Activated CD4-positive, alpha-beta T cell treated with anti-CD3 and anti-CD28 coated beads for 48 hours (primary cell): ENCODE measurements around the gene CMSS1.

Experiments used
- DNase-seq: peaks from one replicate; pipeline ENCODE4 v3.0.0-alpha.2; 2020

CMSS1 gene

DNA sequence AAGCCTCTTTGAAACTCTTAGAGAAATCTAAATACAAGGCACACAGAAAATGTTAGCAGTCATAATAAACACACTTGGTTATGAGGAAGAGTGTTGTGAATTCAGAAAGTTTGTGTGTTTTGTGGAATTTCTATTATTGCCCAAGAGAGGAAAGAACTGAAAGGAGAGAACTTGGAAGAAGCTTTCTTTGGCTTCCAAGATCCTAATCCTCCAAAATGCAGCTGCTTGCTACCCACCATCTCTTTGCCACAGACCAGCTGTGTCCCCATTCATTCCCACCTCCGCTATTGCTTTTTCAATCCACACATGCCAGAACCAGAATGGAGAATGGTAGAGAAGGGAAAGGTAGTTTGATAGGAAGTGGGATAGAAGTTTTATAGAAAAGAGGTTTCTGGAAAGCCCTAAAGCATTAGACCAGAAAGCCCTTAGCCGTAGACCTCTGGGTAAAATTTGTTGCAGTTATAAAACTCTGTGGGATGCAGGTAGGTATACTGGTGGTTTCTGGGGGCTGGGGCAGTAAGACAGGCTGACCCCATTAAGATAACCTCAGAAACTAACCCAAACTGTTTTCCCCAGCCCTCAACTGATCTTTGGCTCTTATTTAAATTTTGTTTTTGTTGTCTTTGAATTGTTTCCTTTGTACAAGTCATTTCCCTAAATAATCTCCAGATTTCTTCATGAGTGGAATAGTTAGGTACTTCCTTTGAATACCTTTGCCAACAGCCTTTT, 188.2 kb downstream of the CMSS1 start:
- no peak for DNase-seq

DNA sequence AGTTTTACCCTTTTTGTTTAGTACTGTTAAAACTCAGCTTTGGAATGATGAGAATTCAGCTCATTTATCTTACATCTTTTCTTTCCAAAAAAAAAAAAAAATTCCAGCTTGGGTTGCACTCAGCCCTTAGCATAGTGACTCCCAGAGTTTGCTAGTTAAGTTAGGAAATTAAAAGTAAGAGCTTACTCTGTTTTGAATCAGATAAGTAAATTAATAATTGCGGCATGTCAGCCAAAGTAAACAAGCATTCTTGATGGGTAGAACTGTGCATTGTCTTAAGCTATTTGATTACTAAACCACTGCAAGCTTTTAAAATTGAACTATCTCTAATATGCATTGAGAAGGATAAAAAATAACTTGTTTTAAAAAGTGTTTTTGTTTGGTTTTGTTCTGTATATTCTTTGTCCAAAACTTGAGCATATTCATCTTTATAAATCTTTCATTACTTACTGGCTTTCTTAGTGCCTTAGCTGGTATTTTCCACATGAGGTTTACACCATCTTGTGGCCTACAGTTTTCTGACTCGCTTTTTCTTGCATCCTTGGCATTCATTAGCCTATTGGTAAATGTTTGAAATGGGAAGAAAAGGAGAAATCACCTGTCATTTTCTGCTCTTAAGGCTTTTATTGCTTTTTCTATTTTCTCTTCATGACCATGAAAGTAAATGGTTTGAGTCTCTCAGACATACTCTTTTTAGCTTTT, 189.1 kb downstream of the CMSS1 start:
- DNase-seq = no peak

DNA sequence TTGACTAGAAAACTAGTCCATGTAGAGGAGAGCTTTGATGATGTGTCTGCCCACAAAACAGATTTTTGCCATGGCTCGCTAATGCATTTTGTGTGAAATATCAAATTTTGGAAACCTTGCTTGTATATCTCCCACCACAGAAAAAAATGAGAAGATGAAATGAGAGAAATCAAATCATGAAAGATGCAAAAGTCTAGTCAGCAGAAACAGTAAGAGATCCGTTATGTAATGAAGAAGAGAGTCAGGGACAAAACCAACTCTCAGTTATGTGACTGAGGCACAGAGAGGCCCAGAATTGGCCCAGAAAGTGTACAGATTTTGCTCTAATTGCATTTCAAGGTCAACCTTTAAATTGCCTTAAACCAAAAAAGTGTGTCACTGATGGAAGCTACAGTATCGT, 189.7 kb downstream of the CMSS1 start:
- DNase-seq = no peak

DNA sequence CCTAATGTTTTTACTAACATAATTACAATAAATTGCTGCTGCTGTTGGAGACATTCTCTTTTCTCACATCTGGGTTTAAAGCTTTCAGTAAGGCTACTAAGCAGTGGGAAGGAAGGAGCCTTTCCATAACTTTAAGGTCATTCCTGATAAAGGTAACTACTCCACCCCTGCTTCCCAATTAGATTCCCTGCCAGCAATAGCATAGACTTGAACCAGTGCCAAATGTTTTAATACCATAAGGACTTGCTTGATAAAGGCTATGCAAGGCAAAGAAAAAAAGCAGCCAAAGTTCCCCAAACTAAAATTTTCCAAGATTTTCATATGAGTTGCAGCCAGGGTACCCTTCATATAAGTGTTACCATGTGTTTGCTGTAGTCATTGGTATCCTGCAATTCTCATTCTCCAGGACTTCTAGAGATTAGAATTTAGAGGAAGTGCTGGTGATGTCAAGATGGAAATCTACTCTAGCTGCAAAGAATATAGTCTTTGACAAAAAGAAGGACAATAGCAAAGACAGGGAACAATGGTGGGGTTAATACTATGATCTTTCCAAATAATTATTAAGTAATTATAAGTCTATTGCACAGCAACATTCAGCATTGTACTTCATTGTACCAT, 190.5 kb downstream of the CMSS1 start:
- DNase-seq = no peak

DNA sequence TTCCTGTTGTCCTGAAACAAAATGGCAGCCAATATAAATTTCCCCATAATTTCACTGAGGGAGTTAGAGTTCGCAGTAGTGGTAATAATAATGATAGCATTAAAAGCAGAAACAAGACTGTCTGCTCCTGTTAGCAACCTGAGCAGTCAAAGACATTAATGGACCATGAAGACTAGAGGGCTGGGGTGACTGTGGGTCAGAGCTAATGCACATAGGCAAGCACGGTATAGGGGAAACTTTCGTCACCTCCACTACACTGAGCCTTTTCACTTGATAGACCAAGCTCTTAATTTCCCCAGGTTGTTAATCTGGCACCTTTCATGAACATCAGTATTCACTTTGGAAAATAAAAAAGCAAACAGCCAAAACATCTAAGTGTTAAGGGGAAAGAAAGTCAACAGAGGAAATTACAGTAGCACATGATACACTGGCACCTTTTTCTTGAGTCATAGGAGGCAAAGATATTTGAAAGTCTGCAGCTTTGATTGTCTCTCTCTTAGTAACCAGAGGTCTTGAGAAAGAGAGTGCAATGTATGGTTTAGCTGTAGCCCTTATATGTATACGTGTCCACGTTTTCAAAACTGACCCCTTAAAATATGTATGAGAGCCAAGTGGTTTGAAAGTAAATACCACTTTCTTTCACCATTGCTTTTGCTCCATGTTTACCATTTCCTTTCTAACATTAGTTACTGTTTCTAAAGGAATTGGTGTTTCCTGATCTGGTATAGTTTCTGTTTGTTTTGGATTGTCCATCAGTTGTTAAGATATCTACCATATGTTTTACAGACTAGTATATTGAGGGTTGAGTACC, 191.8 kb downstream of the CMSS1 start:
- no peak for DNase-seq

DNA sequence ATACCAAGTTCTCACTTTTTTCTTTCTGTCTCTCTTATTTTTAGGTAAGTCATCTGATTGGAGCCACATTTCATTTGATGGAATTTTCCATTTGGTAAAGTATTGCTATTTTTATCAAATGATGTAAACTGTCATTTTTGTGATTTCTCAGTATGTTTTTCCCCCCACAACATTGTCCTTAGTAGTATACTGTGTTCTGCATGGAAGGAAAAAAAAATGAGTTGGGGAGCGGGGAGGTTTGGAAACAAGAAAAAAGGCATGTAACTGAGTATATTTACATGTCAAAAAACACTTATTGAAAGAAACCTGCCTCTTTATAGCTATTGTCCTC, 192.4 kb downstream of the CMSS1 start:
- DNase-seq = no peak

DNA sequence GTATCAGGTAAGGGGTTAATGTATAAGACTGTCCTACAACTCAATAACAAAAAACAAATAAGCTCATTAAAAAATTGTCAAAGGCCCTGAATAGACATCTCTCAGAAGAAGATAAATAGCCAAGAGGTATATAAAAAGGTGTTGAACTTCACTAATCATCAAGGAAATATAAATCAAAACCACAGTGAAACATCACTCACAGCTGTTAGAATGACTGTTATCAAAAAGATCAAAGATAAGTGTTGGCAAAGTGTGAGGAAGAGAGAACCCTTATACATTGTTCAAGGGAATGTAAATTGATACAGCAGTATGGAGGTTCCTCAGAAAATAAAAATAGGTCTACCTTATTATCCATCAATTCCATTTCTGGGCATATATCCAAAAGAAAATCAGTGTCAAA, 201.1 kb downstream of the CMSS1 start:
- no peak for DNase-seq

DNA sequence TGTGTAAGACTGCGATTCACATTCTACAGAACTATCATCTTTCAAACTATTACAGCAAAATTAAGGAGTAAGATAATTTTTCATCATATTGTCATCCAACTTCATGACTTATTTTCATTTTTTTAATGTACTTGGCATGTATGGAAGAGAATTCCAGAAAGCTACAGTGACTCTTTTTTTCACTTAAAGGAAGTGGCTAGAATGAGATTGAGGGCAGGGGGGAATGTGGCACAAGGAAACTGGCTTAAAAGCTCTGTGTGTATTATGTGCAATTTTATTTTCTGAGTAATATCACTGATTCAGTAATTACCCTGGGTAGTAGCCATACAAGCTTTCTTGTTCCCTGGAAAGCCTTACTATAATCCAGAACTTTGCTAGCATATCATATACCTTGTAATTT, 202.1 kb downstream of the CMSS1 start:
- no peak for DNase-seq

DNA sequence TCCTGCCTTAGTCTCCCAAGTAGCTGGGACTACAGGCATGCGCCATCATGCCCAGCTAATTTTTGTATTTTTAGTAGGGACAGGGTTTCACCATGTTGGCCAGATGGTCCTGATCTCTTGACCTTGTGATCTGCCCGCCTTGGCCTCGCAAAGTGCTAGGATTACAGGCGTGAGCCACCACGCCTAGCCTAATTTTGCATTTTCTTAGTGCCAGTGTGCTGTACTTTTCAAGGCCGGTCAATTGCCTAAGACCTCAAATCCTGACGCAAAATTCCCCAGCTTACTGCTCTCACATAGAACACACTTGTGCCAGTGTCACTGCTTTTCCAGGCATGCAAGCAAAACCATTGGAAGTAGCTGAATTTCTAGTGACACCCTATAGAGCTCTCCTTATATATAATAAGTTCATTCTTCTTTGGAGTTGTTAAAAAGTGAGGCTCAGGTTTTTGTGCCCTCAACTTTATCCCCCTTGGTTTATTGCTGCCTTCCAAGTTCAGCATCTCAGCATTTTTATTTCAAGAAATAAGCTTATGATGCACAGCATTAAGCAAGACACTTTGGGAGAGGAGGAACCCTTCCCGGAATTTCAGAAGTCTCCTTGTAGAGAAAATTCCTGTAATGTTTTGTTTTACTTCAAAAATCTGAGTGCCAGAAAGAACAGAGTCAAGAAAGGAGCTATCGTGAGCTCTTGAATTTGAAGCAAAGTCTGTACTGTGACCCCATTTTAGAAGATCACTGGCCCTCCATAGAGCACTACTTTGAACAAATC, 203.4 kb downstream of the CMSS1 start:
- no peak for DNase-seq

DNA sequence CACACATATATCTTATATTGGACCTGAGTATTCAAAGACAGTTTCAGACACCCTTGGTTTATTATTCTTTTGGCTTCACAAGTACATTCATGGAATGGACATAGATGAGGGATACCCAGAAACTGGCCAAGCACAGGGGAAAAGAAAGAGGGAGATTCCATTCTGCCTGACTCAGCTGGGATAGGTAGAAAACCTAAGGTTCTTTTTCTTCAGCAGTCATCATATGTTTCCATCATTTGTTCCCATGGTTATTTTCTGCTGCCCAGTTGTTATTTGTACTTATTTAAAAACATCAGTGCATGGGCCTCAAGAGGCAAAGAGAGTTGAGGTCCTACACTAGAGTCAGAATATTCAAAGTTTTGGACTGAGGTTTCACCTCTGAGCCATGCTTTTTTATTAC, 204.8 kb downstream of the CMSS1 start:
- DNase-seq = no peak

DNA sequence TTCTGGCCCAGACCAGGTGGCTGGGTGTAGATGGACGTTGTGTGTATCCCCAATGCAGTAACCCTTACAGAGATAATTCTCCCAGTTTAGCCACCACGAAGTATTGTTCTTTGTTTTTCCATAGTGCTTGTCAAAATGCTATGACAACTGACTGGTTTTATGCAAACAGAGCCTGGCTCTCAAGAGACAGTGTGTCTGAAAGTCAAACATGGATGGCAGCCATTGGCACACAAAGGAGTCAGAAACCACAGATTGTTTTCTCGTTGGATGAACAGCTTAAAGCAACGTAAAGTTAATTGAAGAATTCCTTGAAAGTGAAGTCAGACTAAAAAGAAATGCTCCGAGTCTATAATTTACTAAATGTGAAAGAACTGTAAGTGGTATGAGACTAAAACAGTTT, 205.5 kb downstream of the CMSS1 start:
- DNase-seq = no peak

DNA sequence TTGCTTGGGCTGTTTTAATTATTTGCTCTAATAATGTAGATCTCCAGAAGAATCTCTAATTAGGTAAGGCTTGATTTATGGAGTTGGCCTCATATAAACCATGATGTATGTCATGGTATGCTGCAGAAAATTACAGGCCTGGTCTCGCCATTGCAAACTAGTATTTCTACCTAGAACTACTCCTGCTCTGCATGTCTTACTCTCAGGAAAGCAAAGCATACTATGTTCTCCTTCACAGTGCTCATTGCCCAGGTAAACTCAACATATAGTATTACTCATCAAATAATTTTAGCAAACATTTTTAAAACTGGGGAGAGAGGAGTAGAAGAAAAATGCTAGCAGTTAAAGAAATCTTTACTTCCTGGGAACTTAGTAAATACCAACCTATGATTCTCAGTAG, 205.9 kb downstream of the CMSS1 start:
- DNase-seq = no peak

DNA sequence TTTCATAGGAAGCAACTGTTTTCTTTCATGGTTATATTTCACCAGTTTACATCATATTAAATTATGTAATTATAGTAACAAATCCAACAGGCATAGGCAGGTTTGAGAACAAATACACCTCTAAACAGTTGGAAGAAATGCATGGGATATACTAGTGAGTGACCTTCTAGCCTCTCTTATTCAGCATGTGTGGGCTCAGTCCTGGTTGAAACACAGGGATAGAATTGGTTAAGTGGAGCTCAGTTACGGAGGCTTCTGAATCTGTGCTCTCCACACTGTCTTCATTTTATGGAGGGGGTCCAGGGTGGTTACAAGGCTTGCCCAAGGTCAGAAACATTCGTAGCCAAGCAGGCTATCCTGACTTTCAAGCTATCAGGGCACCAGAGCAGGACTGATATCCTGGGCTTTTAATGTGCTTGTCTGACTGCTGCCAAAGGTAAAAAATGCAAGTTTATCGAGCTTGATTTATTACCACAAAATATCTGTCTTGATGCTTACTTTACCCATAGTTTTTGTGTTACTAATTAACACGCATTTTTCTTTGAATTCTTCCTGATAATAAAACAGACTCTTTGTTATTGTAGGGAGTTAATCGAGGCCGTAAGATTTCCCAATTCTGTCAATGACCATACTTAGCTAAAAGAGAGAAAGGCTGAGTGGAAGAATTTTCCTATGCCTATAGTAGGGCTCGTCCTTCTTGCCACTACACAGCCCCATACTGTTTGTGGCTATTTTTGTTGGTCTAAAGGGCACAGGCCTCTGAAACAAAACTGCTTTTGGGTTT, 207.1 kb downstream of the CMSS1 start:
- DNase-seq = no peak

DNA sequence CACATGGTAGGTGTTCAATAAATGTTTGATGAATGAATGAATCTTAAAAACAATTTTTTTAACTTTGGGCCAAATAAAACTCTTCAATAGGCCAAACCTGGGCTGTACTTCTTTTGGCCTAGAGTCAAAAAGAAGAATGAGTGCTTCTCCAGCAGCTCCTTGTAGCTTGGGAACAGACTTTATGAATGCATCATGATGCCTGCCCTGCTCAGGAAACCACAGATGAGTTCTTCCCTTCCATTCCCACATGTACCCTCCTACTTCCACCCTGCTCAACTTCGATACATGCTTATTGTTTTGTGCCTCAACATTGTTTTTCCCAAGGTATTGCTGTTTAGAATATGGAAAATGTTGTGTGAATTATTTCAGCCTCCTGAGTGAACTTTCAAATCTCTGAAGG, 209.7 kb downstream of the CMSS1 start:
- DNase-seq = no peak

DNA sequence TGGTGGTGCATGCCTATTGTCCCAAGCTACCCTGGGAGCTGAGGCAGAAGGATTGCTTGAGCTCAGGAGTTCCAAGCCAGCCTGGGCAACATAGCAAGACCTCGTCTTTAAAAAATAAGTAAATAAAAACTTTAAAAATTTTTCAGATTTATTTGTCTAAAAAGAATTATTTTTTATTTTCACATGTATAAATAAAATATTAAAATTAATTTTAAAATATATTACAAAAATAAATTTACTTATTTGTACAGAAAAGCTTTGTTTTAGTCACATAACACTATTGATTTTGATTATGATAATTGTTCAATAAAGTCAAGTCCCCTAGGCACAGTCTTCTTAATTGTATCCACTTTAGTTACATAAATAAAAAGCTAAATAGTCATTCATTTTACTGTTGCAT, 211.4 kb downstream of the CMSS1 start:
- DNase-seq = no peak

DNA sequence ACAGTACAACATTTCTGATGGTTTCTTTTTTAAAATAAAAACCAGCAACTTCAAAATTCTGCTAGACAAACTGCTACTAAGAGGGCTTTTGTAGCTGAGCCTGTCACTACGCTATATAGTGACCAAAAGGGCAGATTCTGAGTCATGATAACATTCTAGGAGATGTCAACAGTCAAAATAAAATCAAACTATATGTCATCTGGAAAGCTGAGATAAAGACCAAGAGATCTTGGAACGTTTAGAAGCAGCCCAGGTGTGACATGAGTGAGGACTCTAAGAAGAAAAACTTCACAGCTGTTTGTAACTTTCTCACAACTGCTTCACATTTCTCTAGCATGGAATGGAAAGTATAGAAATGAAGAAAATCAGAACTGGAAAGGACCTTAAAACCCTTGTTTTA, 212.0 kb downstream of the CMSS1 start:
- no peak for DNase-seq

DNA sequence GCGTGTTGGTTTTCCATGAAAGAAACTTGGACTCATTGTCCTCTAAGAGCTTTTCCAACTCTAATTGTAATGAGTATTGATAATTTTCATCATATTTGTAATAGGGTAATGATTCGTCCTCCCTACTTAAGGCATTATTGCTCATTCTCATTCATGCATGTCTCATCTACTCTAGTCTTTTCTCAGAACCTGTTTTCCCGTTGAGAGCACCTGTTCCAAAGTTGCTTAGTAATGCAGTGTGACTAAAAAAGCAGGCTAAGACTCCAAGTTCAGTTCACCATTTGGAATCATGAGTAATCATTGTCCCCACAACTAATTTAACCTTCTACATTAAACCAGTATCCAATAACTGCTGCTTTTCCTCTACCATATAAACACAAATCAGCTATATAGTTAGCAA, 212.7 kb downstream of the CMSS1 start:
- DNase-seq = no peak

DNA sequence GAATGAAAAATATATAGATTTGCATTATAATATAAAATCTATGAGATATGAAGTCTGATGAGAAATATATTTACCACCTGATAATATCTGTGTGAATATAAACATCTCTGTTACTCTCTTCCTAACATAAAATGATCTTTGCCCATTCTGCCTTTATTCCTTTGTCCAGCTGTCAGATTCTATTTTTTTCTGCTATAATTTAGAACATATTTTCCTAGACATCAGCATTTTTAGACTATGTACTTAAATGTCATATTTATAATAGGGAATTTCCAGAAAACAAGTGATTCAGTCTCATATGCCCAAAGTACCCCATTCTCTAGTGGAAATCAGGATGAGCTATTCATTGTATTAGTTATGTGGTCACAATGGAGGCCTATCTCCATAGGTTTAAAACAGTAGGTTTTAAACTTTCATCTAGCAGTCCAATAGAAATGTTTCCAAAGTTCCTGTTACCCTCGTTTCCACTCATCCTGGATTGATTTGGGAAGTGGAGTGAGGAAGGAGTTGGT, 213.3 kb downstream of the CMSS1 start:
- DNase-seq = no peak

DNA sequence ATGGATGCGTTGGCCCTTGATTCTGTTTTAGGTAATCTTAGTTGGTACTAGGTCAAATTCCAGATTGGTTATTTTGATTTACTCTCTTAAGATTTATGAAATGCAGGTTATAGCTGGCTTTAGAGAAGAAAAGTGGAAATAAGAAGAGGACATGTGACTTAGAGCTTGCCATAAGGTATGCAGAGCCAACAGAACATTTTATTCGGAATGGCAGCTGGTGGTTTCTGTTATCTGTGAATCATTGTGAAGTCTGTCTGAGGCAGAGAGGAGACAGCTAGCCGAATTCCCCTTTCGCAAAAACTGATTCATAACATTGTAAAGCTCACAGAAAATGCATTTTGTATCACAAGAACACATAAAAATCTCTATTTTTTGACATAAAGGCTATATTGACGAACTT, 214.6 kb downstream of the CMSS1 start:
- DNase-seq = no peak

DNA sequence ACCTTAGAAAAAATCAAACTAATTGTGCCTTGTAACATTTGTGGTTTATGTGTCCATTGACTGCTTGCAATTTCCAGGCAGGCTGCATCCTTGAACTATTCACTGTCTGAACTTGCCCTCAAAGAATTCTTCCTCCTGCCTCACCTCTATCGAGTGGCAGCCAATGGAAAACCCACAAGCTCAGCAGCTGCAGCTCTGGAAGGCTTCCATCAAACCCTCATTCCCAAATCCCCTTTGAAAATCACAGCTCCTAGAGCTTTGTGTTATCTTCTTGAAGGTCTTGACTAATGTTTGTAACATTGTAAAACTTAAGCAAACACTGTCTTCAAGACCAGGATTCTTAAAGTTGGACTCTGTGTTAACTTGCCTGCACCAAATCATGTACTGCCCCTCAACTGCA, 215.5 kb downstream of the CMSS1 start:
- no peak for DNase-seq

DNA sequence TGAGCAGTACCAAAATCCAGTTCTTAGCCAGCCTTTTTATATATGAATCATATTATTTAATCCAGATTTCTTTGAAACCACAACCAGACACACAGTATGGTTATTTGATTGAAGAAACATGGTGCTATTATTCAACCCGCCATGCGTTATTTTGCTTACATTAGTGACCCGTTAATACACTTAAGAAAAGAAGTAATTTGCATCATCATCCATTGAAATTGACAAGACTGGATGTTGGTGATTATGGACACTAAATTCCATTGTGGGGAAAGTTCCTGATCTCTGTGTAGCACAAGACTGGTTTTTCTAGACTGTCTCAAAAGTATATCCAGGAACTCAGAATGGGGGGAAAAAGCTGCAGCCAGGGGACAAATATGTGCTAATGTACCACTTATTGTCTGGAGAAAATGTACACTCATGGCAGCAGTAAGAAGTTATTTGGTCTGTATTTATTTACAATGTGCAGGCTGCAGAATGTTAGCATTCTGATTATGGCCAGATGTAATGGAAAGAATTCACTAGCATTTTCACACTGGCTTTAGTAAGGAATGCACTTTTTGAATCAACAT, 216.3 kb downstream of the CMSS1 start:
- no peak for DNase-seq

DNA sequence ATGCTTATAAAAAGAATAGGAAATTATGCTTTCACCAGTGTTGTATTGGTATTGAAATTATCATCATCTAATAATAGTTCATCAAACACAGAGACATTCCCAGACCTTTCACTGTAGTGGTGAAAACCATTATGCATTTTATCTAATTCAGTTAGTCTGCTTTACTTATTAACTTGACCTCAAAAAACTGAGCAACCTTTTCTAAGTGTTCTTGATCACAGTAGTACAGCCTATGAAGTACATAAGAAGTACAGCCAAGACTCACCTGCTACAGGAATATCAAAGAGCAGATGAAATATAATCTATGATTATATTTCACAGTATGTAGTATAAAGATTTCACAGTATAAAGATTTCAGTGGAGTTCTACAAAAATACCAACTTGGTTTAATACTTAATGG, 221.4 kb downstream of the CMSS1 start:
- no peak for DNase-seq
